Urinary bladder (tissue), 4 donors: ENCODE data around the gene AKT1S1. TPM values are rescaled to one million over a fixed set of nuclear protein-coding genes. Genes with fewer than 3 reads are reported as not detected.
"Not testable (repeated sequence)": the region's sequence is repeated elsewhere in the genome, so short reads cannot be mapped to it uniquely, and the experiment has no call there.

ENCODE experiments used
- DNase-seq: peaks from one replicate; pipeline ENCODE4 v3.0.0-alpha.2; 2015; ENCODE audit errors: extremely low spot score
- H3K27ac ChIP-seq: one replicate; pipeline ENCODE4 v1.5.1; 2013; ENCODE audit warnings: low read depth, mild to moderate bottlenecking, moderate library complexity
- H3K36me3 ChIP-seq: one replicate; pipeline ENCODE4 v1.6.1; 2013; ENCODE audit warnings: mild to moderate bottlenecking, moderate library complexity; ENCODE audit not compliant: insufficient read depth
- H3K4me1 ChIP-seq: one replicate; pipeline ENCODE4 v1.6.1; 2013; ENCODE audit warnings: mild to moderate bottlenecking, moderate library complexity; ENCODE audit not compliant: insufficient read depth
- H3K4me3 ChIP-seq: one replicate; pipeline ENCODE4 v1.5.1; 2013; ENCODE audit warnings: low read depth, low read length
- WGBS: extraction: QIAGEN DNeasy Blood & Tissue Kit; methylation state at CpG from one replicate; pipeline ENCODE4 v1.1.7; 2013; 5-methylcytosine and 5-hydroxymethylcytosine counted together
- polyA plus RNA-seq: library from polyadenylated mRNA; stranded (reverse); fragments of 200-250 nt; gene quantifications from one replicate; pipeline ENCODE4 v1.2.3, GENCODE V29; 2013
- small RNA-seq: library from RNA; depleted of rRNA; stranded (forward); fragments of <200 nt; gene quantifications from one replicate; pipeline ENCODE3, GENCODE V24; 2014
- total RNA-seq: library from RNA; depleted of rRNA; stranded (reverse); fragments of >200 nt; gene quantifications from one replicate; pipeline ENCODE4 v1.2.3, GENCODE V29; 2014
- donor health status: healthy with polysubstance abuse.
- donor health status: healthy.

The AKT1S1 gene
- total and polyA plus RNA-seq, 2 donors: 4.7 to 55.0 TPM

DNA sequence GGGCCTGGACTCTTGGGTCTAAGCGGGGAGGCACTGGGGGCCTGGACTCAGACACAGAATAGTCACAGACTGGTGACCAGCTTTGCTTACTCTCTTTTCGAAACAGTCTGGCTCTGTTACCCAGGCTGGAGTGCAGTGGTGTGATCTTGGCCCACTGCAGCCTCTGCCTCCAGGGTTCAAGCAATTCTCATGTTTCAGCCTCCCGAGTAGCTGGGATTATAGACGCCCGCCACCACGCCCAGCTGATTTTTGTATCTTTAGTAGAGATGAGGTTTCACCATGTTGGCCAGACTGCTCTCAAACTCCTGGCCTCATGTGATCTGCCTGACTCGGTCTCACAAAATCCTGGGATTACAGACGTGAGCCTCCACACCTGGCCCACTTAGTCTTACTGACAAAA is 48.0 kb downstream of the AKT1S1 start:
- H3K27ac ChIP-seq: no peak overlapping the region
- no peaks in the 10 kb centered on the region for H3K4me1 ChIP-seq
- no peak for DNase-seq
- H3K4me3 ChIP-seq: no peak overlapping the region
- peaks cover 3% of the 10 kb centered on the region for H3K36me3 ChIP-seq
- 82% methylated on average over 8 of the region's 8 CpGs for WGBS

DNA sequence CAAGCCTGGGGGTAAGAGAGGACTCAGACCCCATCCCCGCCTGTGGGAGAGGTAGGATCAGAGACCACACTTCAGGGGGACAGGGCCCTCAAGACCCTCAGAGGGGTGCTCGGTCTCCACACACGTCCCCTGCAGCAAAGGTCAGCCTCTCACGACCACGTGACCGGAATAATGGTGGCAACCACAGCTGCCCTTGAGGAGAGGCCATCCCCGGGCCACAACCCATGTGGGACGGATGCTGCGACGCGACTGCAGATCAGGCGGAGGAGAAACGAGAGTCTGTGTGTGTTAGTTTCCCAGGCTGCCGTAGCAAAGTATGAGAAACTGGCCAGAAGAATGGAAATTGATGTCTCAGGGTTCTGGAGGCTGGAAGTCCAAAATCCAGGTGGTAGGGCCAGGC is 50.1 kb downstream of the AKT1S1 start:
- no peak overlapping the region for H3K27ac ChIP-seq
- no peaks in the 10 kb centered on the region for H3K4me1 ChIP-seq
- DNase-seq: no peak
- 91% methylated on average over 14 of the region's 14 CpGs for WGBS
- H3K36me3 ChIP-seq: peaks cover 2% of the 10 kb centered on the region
- H3K4me3 ChIP-seq: no peak overlapping the region

DNA sequence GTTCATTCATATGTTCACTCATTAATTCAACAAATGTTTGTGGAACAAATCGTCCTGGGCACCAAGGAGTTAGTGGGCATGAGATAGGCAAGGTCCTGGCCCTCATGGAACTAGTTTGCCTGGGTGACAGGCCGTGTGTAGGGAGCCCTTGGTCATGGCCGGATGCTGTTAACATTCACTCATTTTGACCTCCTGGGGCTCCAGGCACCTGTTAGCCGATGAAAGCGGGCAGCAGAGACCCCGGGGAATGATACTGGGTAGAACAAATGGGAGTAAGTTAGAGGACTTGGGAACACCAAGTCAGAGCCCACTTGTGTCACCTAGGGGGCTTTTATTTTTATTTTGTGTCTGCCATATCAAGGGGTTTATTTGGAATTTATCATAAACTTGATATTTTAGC is 52.5 kb downstream of the AKT1S1 start:
- H3K36me3 ChIP-seq: no peaks in the 10 kb centered on the region
- no peaks in the 10 kb centered on the region for H3K4me1 ChIP-seq
- no peak for DNase-seq
- no peak overlapping the region for H3K27ac ChIP-seq
- H3K4me3 ChIP-seq: no peak overlapping the region
- WGBS: 90% methylated on average over 6 of the region's 6 CpGs

DNA sequence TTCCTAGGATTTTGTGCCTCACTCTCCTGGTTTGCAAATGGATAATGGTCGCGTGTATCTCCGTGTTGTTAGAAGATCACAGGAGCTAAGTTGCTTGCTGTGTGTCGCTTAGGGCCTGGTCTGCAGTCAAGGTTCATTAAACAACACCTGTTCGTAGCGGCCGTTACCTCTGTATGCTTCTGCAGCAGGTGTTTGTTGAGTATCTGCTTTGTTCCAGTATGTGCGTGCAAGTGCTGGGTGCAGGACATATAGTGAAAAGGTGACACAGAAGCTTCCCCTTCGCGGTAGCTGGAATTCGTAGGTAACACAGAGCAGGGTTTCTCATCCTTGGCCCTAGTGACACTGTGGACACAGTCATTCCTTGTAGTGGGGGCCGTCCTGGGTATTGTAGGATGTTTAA is 53.7 kb downstream of the AKT1S1 start:
- Histone ChIP-seq H3K4me1 (no peaks in the 10 kb centered on the region), H3K27ac (no peak overlapping the region), H3K4me3 (no peak overlapping the region), H3K36me3 (no peaks in the 10 kb centered on the region)
- 90% methylated on average over 12 of the region's 12 CpGs for WGBS
- DNase-seq: no peak

DNA sequence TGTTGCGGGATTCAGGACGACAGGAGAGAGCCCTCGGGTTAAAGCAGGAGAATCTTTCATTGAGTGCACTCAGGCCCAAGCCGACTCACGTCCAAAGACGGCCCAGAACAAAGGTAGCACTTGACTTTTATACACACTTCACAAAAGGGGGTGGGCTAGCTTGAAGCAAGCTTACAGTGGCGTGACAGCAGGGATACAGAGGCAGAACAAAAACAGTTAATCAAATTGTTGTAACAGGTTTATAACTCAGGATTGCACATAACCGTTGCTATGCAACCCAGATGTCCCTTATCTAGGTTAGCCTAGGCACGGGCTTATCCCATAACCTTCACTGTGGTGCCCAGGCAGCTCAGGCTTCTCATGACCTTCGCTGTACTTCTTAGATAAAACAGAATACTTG is 57.0 kb downstream of the AKT1S1 start:
- Histone ChIP-seq H3K27ac (no peak overlapping the region), H3K4me1 (no peaks in the 10 kb centered on the region), H3K36me3 (no peaks in the 10 kb centered on the region), H3K4me3 (no peak overlapping the region)
- 42% methylated on average over 10 of the region's 10 CpGs for WGBS
- DNase-seq: no peak

DNA sequence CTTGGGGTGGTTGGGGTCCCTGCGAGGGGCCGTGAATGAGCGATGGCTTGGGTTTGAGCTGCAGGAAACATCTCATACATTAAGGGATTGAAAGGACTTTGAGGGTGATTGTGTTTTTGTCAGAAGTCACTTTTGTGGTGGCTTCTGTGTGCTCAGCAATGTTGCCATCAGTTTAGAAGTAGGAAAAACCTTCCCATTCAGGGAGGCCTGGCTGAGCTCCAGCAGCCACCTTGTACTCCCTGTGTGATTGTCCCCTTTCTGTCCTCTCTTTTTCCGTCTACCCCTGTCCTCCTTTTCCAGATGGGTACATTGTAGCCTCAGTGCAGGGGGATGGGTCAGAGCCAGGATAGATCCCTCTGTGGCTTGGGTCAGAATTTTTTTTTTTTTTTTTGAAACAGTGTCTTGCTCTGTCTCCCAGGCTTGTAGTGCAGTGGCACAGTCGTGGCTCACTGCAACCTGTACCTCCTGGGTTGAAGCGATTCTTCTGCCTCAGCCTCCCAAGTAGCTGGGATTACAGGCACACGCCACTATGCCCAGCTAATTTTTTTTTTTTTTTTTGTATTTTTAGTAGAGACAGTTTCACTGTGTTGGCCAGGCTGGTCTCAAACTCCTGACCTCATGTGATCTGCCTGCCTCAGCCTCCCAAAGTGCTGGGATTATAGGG is 57.6 kb downstream of the AKT1S1 start:
- DNase-seq, H3K4me3 ChIP-seq, H3K36me3 ChIP-seq, H3K27ac ChIP-seq, H3K4me1 ChIP-seq: not testable (repeated sequence)
- 68% methylated on average over 7 of the region's 7 CpGs for WGBS

Small RNA genes lying within 50 kb of the gene (small RNA-seq; reads per million reads assigned to genes)
- 0.09 reads per million for gene MIR4749

Other genes starting within 250 kb of the AKT1S1 start
- gene RRAS, start 237.2 kb downstream of the AKT1S1 start, total RNA-seq: 11.8 TPM
- gene RRAS, start 237.2 kb downstream of the AKT1S1 start, polyA plus RNA-seq: 279 TPM
- gene SCAF1, start 235.1 kb downstream of the AKT1S1 start, total RNA-seq: 8.3 TPM
- gene SCAF1, start 235.1 kb downstream of the AKT1S1 start, polyA plus RNA-seq: 42.3 TPM
- gene IRF3, start 211.5 kb downstream of the AKT1S1 start, total RNA-seq: 31.9 TPM
- 84.9 TPM for gene IRF3, start 211.5 kb downstream of the AKT1S1 start, polyA plus RNA-seq
- 3.1 TPM for gene BCL2L12, start 211.4 kb downstream of the AKT1S1 start, total RNA-seq
- gene BCL2L12, start 211.4 kb downstream of the AKT1S1 start, polyA plus RNA-seq: 23.6 TPM
- 121 TPM for gene PRMT1, start 200.1 kb downstream of the AKT1S1 start, total RNA-seq
- 215 TPM for gene PRMT1, start 200.1 kb downstream of the AKT1S1 start, polyA plus RNA-seq
- 1.4 TPM for gene ADM5, start 187.8 kb downstream of the AKT1S1 start, total RNA-seq
- gene ADM5, start 187.8 kb downstream of the AKT1S1 start, polyA plus RNA-seq: 6.3 TPM
- 11.8 TPM for gene CPT1C, start 186.2 kb downstream of the AKT1S1 start, total RNA-seq
- gene CPT1C, start 186.2 kb downstream of the AKT1S1 start, polyA plus RNA-seq: 7.3 TPM
- 0.26 TPM for gene TSKS, start 114.0 kb downstream of the AKT1S1 start, total RNA-seq
- gene TSKS, start 114.0 kb downstream of the AKT1S1 start, polyA plus RNA-seq: 1.2 TPM
- 37.3 TPM for gene AP2A1, start 110.4 kb downstream of the AKT1S1 start, total RNA-seq
- gene AP2A1, start 110.4 kb downstream of the AKT1S1 start, polyA plus RNA-seq: 95.4 TPM
- 13.3 TPM for gene FUZ, start 64.1 kb downstream of the AKT1S1 start, total RNA-seq
- gene FUZ, start 64.1 kb downstream of the AKT1S1 start, polyA plus RNA-seq: 29.0 TPM
- 16.7 TPM for gene MED25, start 59.1 kb downstream of the AKT1S1 start, total RNA-seq
- 42.9 TPM for gene MED25, start 59.1 kb downstream of the AKT1S1 start, polyA plus RNA-seq
- 46.1 TPM for gene PTOV1, start 26.2 kb downstream of the AKT1S1 start, total RNA-seq
- 121 TPM for gene PTOV1, start 26.2 kb downstream of the AKT1S1 start, polyA plus RNA-seq
- 28.4 TPM for gene PNKP, start 9.8 kb downstream of the AKT1S1 start, total RNA-seq
- 31.4 TPM for gene PNKP, start 9.8 kb downstream of the AKT1S1 start, polyA plus RNA-seq
- gene TBC1D17, start 347 bp upstream of the AKT1S1 start, total RNA-seq: 8.5 TPM
- gene TBC1D17, start 347 bp upstream of the AKT1S1 start, polyA plus RNA-seq: 74.6 TPM
- 0.58 TPM for gene IL4I1, start 19.5 kb upstream of the AKT1S1 start, total RNA-seq
- 1.4 TPM for gene IL4I1, start 19.5 kb upstream of the AKT1S1 start, polyA plus RNA-seq
- gene ATF5, start 51.9 kb upstream of the AKT1S1 start, total RNA-seq: 2.4 TPM
- 35.4 TPM for gene ATF5, start 51.9 kb upstream of the AKT1S1 start, polyA plus RNA-seq
- gene NUP62, start 52.1 kb upstream of the AKT1S1 start, total RNA-seq: 22.7 TPM
- 40.5 TPM for gene NUP62, start 52.1 kb upstream of the AKT1S1 start, polyA plus RNA-seq
- 1.7 TPM for gene SIGLEC11, start 83.8 kb upstream of the AKT1S1 start, total RNA-seq
- gene SIGLEC11, start 83.8 kb upstream of the AKT1S1 start, polyA plus RNA-seq: 0.56 TPM
- 17.8 TPM for gene VRK3, start 148.0 kb upstream of the AKT1S1 start, total RNA-seq
- 24.4 TPM for gene VRK3, start 148.0 kb upstream of the AKT1S1 start, polyA plus RNA-seq
- gene ZNF473, start 148.7 kb upstream of the AKT1S1 start, total RNA-seq: 7.7 TPM
- 4.8 TPM for gene ZNF473, start 148.7 kb upstream of the AKT1S1 start, polyA plus RNA-seq